SU-DHL-6 (cell line): ENCODE data around the gene DMXL1.

ENCODE experiments used
- EZH2phosphoT487 ChIP-seq: fragments of 200-600 bp; sonication (generic), shearing (Covaris generic); conservative IDR thresholded peaks from 2 replicates; pipeline ENCODE4 v1.6.1; 2018; ENCODE audit warnings: mild to moderate bottlenecking, antibody characterized with exemption, low read length, moderate library complexity, mixed read lengths
- TF ChIP-seq, protein P1 (sequence below): fragments of 200-600 bp; sonication (generic); IDR thresholded peaks from one replicate; pipeline ENCODE4 v1.5.1; 2017; ENCODE audit warnings: antibody characterized with exemption, mild to moderate bottlenecking, low read length, moderate library complexity; ENCODE audit not compliant: insufficient read depth, poor library complexity, severe bottlenecking

DNA sequence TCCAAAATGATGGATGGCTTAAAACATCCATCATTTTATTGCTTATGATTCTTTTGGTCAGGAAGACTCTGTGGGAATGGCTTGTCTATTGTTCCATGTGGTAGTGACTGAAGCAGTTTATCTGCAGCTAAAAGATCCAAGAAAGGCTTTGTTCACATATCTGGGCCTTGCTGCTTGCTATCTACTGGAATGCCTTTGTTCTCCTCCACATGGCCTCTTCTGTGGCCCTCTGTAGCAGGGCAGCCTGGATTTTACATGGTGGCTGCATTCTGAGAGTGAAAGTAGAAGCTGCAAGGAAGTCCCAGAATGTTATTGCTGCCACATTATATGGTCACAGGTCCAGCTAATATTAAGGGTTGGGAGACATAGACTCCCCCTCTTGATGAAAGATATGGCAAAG lies 35.1 kb downstream of the DMXL1 start:
- TF ChIP-seq, protein P1, sequence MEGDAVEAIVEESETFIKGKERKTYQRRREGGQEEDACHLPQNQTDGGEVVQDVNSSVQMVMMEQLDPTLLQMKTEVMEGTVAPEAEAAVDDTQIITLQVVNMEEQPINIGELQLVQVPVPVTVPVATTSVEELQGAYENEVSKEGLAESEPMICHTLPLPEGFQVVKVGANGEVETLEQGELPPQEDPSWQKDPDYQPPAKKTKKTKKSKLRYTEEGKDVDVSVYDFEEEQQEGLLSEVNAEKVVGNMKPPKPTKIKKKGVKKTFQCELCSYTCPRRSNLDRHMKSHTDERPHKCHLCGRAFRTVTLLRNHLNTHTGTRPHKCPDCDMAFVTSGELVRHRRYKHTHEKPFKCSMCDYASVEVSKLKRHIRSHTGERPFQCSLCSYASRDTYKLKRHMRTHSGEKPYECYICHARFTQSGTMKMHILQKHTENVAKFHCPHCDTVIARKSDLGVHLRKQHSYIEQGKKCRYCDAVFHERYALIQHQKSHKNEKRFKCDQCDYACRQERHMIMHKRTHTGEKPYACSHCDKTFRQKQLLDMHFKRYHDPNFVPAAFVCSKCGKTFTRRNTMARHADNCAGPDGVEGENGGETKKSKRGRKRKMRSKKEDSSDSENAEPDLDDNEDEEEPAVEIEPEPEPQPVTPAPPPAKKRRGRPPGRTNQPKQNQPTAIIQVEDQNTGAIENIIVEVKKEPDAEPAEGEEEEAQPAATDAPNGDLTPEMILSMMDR = no peak
- no peak for TF ChIP-seq EZH2phosphoT487
